HL-60 (cell line): ENCODE measurements around the gene MOCS1.

ENCODE experiments used
- DNase-seq, 2 experiments: peaks; one replicate each; pipeline ENCODE4 v3.0.0-alpha.2; 2010 to 2020; ENCODE audit warnings: low read depth in 1 of 2, low spot score in 1 of 2
- H3K27ac ChIP-seq: fragments of 250-450 bp; sonication (Bioruptor Pico); replicated peaks from 2 replicates; pipeline ENCODE4 v1.5.1; 2020; ENCODE audit warnings: mild to moderate bottlenecking, moderate library complexity
- H3K27me3 ChIP-seq: fragments of 250-450 bp; sonication (Bioruptor Pico); 2 replicates; pipeline ENCODE4 v1.5.1; 2021; ENCODE audit warnings: mild to moderate bottlenecking, moderate library complexity; ENCODE audit not compliant: insufficient read depth, poor library complexity, severe bottlenecking
- H3K4me3 ChIP-seq: replicated peaks from 2 replicates; pipeline ENCODE4 v1.5.1; 2011; ENCODE audit warnings: mild to moderate bottlenecking, control low read depth, low read length; ENCODE audit not compliant: insufficient read depth
- GABPA ChIP-seq: IDR thresholded peaks from 2 replicates; pipeline ENCODE4 v1.6.1; 2012; ENCODE audit warnings: low read depth
- POLR2AphosphoS5 ChIP-seq: IDR thresholded peaks from 2 replicates; pipeline ENCODE4 v1.6.1; 2012; ENCODE audit warnings: low read depth
- SPI1 ChIP-seq: IDR thresholded peaks from 2 replicates; pipeline ENCODE4 v1.6.1; 2012; ENCODE audit warnings: low read depth, mild to moderate bottlenecking, borderline replicate concordance
- TF ChIP-seq, protein P1 (sequence below): IDR thresholded peaks from one replicate; pipeline ENCODE4 v1.5.1; 2011; ENCODE audit warnings: low read length, control low read depth, inconsistent platforms; ENCODE audit not compliant: insufficient read depth
- TF ChIP-seq, protein P2 (sequence below): IDR thresholded peaks from 2 replicates; pipeline ENCODE4 v1.6.1; 2012; ENCODE audit warnings: low read depth; ENCODE audit not compliant: insufficient replicate concordance

MOCS1 gene

DNA sequence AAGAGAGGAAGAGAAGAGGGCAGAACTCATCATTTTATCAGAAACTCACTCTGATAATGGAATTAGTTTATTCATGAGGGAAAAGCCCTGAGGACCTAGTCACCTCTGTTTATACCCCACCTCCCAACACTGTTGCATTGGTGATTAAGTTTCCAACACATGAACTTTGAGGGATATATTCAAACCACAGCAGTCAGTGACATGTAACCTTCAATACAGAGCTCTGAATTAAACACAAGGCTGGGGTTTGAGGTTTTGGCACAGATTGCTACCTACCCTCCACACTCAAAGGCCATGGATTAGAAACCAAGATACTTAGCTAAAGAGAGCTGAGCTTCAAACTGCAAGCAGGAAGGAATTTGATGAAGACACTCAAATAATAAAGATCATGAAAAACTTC is 48.5 kb upstream of the MOCS1 start:
- DNase-seq: no peak
- no peaks in the 10 kb centered on the region for H3K27me3 ChIP-seq
- H3K4me3 ChIP-seq: no peak overlapping the region
- TF ChIP-seq SPI1 (no peak), POLR2AphosphoS5 (no peak), GABPA (no peak)
- TF ChIP-seq, protein P1, sequence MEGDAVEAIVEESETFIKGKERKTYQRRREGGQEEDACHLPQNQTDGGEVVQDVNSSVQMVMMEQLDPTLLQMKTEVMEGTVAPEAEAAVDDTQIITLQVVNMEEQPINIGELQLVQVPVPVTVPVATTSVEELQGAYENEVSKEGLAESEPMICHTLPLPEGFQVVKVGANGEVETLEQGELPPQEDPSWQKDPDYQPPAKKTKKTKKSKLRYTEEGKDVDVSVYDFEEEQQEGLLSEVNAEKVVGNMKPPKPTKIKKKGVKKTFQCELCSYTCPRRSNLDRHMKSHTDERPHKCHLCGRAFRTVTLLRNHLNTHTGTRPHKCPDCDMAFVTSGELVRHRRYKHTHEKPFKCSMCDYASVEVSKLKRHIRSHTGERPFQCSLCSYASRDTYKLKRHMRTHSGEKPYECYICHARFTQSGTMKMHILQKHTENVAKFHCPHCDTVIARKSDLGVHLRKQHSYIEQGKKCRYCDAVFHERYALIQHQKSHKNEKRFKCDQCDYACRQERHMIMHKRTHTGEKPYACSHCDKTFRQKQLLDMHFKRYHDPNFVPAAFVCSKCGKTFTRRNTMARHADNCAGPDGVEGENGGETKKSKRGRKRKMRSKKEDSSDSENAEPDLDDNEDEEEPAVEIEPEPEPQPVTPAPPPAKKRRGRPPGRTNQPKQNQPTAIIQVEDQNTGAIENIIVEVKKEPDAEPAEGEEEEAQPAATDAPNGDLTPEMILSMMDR: no peak
- TF ChIP-seq, protein P2, sequence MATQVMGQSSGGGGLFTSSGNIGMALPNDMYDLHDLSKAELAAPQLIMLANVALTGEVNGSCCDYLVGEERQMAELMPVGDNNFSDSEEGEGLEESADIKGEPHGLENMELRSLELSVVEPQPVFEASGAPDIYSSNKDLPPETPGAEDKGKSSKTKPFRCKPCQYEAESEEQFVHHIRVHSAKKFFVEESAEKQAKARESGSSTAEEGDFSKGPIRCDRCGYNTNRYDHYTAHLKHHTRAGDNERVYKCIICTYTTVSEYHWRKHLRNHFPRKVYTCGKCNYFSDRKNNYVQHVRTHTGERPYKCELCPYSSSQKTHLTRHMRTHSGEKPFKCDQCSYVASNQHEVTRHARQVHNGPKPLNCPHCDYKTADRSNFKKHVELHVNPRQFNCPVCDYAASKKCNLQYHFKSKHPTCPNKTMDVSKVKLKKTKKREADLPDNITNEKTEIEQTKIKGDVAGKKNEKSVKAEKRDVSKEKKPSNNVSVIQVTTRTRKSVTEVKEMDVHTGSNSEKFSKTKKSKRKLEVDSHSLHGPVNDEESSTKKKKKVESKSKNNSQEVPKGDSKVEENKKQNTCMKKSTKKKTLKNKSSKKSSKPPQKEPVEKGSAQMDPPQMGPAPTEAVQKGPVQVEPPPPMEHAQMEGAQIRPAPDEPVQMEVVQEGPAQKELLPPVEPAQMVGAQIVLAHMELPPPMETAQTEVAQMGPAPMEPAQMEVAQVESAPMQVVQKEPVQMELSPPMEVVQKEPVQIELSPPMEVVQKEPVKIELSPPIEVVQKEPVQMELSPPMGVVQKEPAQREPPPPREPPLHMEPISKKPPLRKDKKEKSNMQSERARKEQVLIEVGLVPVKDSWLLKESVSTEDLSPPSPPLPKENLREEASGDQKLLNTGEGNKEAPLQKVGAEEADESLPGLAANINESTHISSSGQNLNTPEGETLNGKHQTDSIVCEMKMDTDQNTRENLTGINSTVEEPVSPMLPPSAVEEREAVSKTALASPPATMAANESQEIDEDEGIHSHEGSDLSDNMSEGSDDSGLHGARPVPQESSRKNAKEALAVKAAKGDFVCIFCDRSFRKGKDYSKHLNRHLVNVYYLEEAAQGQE: no peak
- no peak overlapping the region for H3K27ac ChIP-seq

DNA sequence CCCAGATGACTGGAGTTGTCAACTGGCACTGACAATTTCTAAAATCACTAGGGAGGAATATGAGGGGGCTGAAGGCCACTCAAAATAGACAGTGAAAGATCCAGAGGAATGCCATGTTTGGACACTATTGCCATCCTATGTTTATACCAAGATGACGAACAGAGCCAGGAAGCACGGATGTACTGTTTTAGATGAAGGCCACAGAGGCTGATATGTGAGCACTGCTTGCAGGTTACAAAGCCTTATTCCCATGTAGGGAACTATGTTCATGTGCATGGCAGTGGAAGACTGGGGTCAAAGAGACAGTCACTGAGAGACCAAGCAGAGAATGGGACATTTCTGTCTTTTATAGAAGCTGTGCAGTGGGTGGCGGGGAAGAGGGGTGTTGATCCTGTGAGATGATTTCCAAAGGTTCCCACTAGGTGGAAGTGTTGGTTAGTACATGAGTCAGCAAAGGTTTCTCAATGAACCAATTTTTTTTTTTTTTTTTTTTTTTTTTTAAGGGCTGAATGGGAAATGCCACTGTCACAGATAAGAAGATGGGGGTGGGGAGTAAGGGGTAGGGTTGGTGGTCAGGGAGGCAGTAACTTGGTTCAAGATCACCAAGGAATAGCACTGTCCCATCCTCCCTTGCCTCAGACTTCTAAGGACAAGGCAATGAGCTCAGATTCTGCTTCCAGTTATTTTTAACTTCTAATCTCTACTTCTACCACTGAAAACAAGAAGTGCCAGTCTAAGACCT is 46.7 kb upstream of the MOCS1 start:
- no peak overlapping the region for H3K27ac ChIP-seq
- no peak overlapping the region for H3K4me3 ChIP-seq
- H3K27me3 ChIP-seq: no peaks in the 10 kb centered on the region
- TF ChIP-seq, protein P1: peak; percentile 17
- no peak for TF ChIP-seq SPI1
- DNase-seq: peak; percentile 2 to 31

DNA sequence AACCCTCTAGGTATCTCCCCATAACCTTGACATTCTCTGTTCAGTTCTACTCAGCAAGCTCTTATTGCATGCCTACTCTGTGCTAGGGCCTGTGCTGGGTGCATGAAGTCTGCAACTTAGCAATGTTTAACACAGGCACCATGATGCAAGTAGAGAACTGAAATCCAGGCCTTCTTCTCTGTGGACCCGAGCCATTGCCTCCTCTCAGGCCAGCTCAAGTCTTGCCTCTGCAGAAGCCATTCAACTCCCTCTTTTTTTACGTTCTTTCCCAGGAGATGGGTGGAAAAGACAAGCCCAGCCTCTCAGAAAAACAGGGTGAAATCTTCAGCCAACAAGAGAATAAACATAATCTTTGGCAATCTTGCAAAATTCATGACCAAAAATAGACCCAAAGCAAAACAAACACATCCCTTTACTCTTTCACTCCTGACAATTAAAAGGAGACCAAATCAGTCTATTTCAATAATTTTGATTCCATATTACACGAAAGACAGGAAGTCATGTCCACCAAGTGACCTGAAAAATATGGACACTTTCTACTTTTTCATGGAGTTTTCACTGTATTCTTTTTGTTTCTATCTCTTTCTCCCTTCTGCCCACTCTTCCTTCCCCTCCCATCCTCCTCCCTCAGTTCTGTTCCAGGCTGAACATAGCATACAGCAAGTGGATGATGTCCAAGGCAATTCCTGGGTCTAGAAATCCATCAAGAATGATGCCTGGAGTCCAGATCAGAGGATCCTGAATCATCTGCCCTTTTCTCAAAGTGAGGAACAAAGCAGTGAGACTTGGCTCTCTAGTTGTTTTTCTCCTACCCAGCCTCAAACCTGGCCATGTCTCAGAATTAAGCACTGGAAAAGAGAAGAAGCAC is 45.4 kb upstream of the MOCS1 start:
- H3K27ac ChIP-seq: no peak overlapping the region
- no peak overlapping the region for H3K4me3 ChIP-seq
- TF ChIP-seq SPI1: no peak
- TF ChIP-seq GABPA: no peak
- TF ChIP-seq, protein P1: no peak
- TF ChIP-seq, protein P2: no peak
- TF ChIP-seq POLR2AphosphoS5: no peak
- DNase-seq: no peak
- H3K27me3 ChIP-seq: no peaks in the 10 kb centered on the region
